Muscle of leg (tissue), 11 donors: Measurements from ENCODE around the gene DYTN. TPM values are rescaled to one million over a fixed set of nuclear protein-coding genes. Genes with fewer than 3 reads are reported as not detected.

Experiments used
- DNase-seq: peaks from one replicate; pipeline ENCODE4 v3.0.0; 2013
- H3K27ac ChIP-seq: one replicate; pipeline ENCODE4 v1.5.1; 2013; ENCODE audit warnings: mild to moderate bottlenecking, low read length, control low read depth
- H3K27me3 ChIP-seq: one replicate; pipeline ENCODE4 v1.6.1; 2013; ENCODE audit warnings: low read length; ENCODE audit not compliant: control insufficient read depth, insufficient read depth
- H3K36me3 ChIP-seq: one replicate; pipeline ENCODE4 v1.6.1; 2013; ENCODE audit warnings: low read length; ENCODE audit not compliant: control insufficient read depth, insufficient read depth
- H3K4me1 ChIP-seq: one replicate; pipeline ENCODE4 v1.6.1; 2013; ENCODE audit warnings: low read length; ENCODE audit not compliant: control insufficient read depth, insufficient read depth
- H3K4me3 ChIP-seq: one replicate; pipeline ENCODE4 v1.5.1; 2013; ENCODE audit warnings: low read length, control low read depth
- H3K9me3 ChIP-seq: replicated peaks from 2 replicates; pipeline ENCODE4 v1.6.1; 2013; ENCODE audit warnings: low read depth, low read length; ENCODE audit not compliant: control insufficient read depth
- WGBS: methylation state at CpG from one replicate; pipeline ENCODE4 v1.1.5; 2013; ENCODE audit warnings: missing lambda C conversion rate; ENCODE audit not compliant: insufficient coverage; 5-methylcytosine and 5-hydroxymethylcytosine counted together
- polyA plus RNA-seq, 8 donors: library from polyadenylated mRNA; unstranded; fragments of 120-200 nt; gene quantifications; one replicate each; pipeline versions ENCODE4 v1.2.1 to v1.2.3, GENCODE V29; 2013; ENCODE audit warnings: inconsistent platforms in 1 of 8, low replicate concordance in 1 of 8; ENCODE audit not compliant: insufficient read length in 8 of 8, insufficient read depth in 1 of 8
- total RNA-seq: library from RNA; stranded (reverse); fragments of 120-200 nt; gene quantifications from one replicate; pipeline ENCODE4 v1.2.4, GENCODE V29; 2013

DYTN gene
- total and polyA plus RNA-seq, 9 donors, result not detected

GRCh38 chr2:206700156-206700555 is 18.0 kb downstream of the DYTN start:
- no peak overlapping the region for H3K27ac ChIP-seq

GRCh38 chr2:206698811-206699210 is 19.4 kb downstream of the DYTN start:
- no peaks in the 10 kb centered on the region for H3K9me3 ChIP-seq
- H3K27me3 ChIP-seq, result no peaks in the 10 kb centered on the region
- H3K27ac ChIP-seq, result no peak overlapping the region
- no CpG with 5 or more reads among the region's 3 CpGs for WGBS
- no peak overlapping the region for H3K4me3 ChIP-seq
- no peaks in the 10 kb centered on the region for H3K4me1 ChIP-seq
- DNase-seq, result no peak
- H3K36me3 ChIP-seq, result no peaks in the 10 kb centered on the region

More at GRCh38 chr2:206700156-206700555, 18.0 kb downstream of the DYTN start:
- no peaks in the 10 kb centered on the region for H3K4me1 ChIP-seq
- WGBS, result 66% methylated on average over 7 of the region's 8 CpGs
- H3K36me3 ChIP-seq, result no peaks in the 10 kb centered on the region
- no peaks in the 10 kb centered on the region for H3K27me3 ChIP-seq
- H3K9me3 ChIP-seq, result no peaks in the 10 kb centered on the region
- no peak for DNase-seq
- no peak overlapping the region for H3K4me3 ChIP-seq

DNA sequence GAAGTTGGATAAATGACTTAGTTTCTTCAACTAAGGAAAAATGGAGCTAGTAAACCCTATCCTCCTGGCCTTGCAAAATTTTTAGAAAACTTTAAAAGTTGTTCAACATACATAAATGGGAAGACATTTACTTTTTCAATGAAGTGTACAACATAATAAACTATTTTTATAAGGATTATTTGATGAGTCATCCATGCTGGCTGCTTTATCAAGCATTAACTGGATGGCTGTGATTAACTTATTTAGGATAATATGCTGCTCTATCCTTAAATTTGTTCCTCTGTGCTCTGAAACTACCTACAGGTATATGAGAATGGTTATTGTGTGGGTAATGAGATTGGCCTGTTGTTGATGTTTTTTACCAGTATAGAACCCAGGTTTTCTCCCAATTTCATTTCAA is 21.3 kb downstream of the DYTN start:
- no peak for DNase-seq
- Histone ChIP-seq H3K27me3 (no peaks in the 10 kb centered on the region), H3K36me3 (no peaks in the 10 kb centered on the region), H3K4me1 (no peaks in the 10 kb centered on the region), H3K4me3 (no peak overlapping the region), H3K27ac (no peak overlapping the region), H3K9me3 (no peaks in the 10 kb centered on the region)

DNA sequence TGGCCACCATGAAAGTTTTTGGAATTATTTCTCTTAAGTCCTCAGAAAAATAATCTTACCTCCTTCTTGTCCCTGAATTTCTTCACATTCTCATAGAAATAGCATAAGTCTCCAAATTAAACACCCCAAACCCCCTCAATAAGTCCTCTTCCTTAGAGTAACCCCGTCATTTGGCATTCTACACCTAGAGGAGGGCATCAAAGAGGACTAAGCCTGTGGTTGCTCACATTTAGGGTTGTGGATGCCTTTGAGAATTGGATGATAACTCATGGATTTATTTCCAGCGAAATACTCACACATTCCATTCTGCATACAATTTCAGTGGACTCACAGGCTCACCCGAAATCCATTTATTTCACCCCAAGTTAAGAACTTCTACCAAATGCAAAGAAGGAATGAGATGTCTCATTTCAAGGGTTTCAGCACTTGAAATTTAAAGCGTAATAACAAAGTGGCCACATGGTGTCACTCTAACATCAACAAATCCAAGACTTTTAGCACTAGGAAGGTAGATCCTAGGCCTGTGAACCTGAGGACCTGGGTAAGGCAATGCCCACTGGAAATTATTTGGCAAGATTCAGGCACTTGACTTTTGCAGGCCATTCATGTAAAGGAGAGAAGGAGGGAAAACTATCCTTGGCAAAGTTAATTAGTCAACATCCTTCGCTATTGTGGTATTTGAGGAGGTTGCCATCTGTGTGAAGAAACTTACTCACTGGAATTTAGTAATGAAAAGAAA is 24.6 kb downstream of the DYTN start:
- Histone ChIP-seq H3K27ac (no peak overlapping the region), H3K36me3 (no peaks in the 10 kb centered on the region), H3K27me3 (no peaks in the 10 kb centered on the region), H3K4me1 (no peaks in the 10 kb centered on the region), H3K9me3 (no peaks in the 10 kb centered on the region), H3K4me3 (no peak overlapping the region)
- no CpG with 5 or more reads among the region's 5 CpGs for WGBS
- peak; percentile 67 for DNase-seq

GRCh38 chr2:206692971-206693370 is 25.2 kb downstream of the DYTN start:
- no peaks in the 10 kb centered on the region for H3K9me3 ChIP-seq
- no peak overlapping the region for H3K4me3 ChIP-seq
- no peaks in the 10 kb centered on the region for H3K36me3 ChIP-seq
- 44% methylated on average over 2 of the region's 7 CpGs for WGBS
- H3K27ac ChIP-seq, result no peak overlapping the region
- H3K4me1 ChIP-seq, result no peaks in the 10 kb centered on the region
- no peaks in the 10 kb centered on the region for H3K27me3 ChIP-seq
- DNase-seq, result no peak

DNA sequence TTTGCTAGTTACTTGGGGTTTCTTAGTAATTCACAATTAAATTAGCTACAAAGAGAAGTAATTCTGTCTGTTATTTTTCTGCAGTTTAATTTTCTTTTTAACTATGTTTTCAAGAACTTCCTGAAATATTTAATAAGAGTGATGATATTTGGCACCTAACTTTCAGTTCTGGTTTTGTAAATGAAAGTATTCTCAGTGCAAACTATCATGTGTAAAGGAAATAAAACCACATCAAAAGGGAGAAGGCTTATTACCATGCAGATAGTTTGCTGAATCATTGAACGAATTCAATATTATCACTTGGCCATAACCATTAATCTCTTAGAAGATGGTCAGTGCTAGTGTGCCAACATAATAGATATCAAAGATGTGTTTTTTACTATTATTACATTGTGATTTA is 29.2 kb downstream of the DYTN start:
- DNase-seq, result no peak
- no CpG with 5 or more reads among the region's 1 CpG for WGBS
- Histone ChIP-seq H3K4me1 (no peaks in the 10 kb centered on the region), H3K4me3 (no peak overlapping the region), H3K36me3 (no peaks in the 10 kb centered on the region), H3K27me3 (no peaks in the 10 kb centered on the region), H3K27ac (no peak overlapping the region), H3K9me3 (no peaks in the 10 kb centered on the region)

DNA sequence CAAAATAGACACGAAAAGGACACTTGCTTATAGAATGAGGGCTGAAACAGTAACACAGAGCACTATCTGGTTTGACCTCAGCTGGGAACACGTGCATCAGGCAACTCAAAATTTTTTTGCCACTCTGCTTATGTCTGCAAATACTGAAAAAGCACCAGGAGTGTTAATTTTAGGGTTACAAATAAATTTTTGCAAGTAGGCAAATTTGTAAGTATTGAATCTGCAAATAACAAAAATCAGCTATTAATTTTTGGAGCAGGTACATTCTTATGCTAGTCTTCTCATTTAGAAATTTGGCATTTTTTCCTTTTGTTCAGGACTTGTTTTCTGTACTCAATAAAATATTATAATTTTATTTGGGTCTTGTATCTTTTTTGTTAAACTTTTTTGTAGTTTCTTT is 29.7 kb downstream of the DYTN start:
- WGBS, result 83% methylated on average over 1 of the region's 2 CpGs

DNA sequence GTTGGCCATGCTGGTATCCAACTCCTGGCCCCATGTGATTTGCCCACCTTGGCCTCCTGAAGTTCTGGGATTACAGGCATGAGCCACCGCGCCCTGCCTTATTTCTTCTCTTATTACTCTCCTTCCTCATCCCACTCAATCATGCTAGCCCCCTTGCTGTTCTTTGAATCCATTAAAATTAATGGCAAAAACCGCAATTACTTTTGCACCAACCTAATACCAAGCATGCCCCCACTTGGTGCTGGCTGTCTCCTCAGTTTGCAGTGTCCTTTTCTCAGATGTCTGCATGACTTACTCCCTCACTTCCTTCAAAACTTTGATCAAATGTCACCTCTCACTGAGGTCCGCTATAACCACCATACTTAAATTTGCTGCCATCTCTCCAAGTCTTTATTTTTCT is 34.6 kb downstream of the DYTN start:
- no peaks in the 10 kb centered on the region for H3K27me3 ChIP-seq
- DNase-seq, result no peak
- no peaks in the 10 kb centered on the region for H3K36me3 ChIP-seq
- H3K27ac ChIP-seq, result no peak overlapping the region
- no peaks in the 10 kb centered on the region for H3K4me1 ChIP-seq
- H3K4me3 ChIP-seq, result no peak overlapping the region
- 85% methylated on average over 3 of the region's 4 CpGs for WGBS
- H3K9me3 ChIP-seq, result no peaks in the 10 kb centered on the region

More for the DNA sequence above, 29.7 kb downstream of the DYTN start:
- Histone ChIP-seq H3K4me1 (no peaks in the 10 kb centered on the region), H3K9me3 (no peaks in the 10 kb centered on the region), H3K27ac (no peak overlapping the region), H3K4me3 (no peak overlapping the region), H3K27me3 (no peaks in the 10 kb centered on the region), H3K36me3 (no peaks in the 10 kb centered on the region)
- no peak for DNase-seq

- no peak for DNase-seq
These were observed 47.5 kb downstream of the DYTN start for GRCh38 chr2:206670531-206671319.

DNA sequence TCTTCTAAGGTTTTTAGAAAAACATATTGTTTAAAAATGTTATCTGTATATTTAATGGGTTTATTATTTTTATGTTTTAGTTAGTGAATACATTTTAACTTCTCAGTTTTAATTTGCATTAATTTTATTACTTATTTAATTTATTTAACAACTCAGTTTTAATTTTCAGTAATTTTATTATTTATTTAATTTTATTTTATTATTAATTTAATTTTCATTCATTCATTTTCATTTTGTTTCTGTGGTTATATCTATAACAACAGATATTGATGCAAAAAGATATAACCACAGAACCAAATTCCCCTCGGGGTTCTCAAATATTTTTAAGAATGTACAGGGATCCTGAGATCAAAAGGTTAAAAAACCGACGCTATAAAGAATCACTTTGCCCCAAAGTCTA is 52.9 kb downstream of the DYTN start:
- Histone ChIP-seq H3K4me1 (no peaks in the 10 kb centered on the region), H3K27ac (no peak overlapping the region), H3K27me3 (no peaks in the 10 kb centered on the region), H3K4me3 (no peak overlapping the region), H3K36me3 (no peaks in the 10 kb centered on the region), H3K9me3 (no peaks in the 10 kb centered on the region)
- DNase-seq, result no peak
- no CpG with 5 or more reads among the region's 3 CpGs for WGBS

More at GRCh38 chr2:206670531-206671319, 47.5 kb downstream of the DYTN start:
- Histone ChIP-seq H3K9me3 (no peaks in the 10 kb centered on the region), H3K27ac (no peak overlapping the region), H3K27me3 (no peaks in the 10 kb centered on the region), H3K36me3 (no peaks in the 10 kb centered on the region), H3K4me1 (no peaks in the 10 kb centered on the region), H3K4me3 (no peak overlapping the region)
- WGBS, result 60% methylated on average over 3 of the region's 7 CpGs
